ENCODE results near the gene CDCA5.

CDCA5 gene

DNA sequence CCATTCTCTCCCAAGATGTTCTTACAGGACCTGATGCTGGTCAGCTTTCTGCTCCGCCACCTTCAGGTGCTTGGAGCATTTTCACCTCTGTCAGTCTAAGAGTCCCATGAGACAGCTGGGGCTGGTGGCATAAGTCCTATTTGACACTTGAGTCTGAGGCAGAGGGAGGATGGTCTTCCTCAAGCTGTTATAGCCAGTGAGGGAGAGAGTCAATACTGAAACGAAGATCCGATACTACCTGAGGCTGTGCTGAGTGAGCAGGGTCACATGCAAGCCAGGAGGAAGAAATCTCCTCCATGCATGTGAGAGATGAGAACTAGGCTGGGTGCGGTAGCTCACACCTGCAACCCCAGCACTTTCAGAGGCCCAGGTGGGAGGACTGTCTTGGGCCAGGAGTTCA lies 5.8 kb upstream of the CDCA5 start:
- no peak for TF ChIP-seq CTCF (IDR thresholded peaks at IDR 0.05; ENCODE audit: unreplicated experiment in 3 of 3)
- Mint-ChIP-seq H3K9me3 (no peaks in the 10 kb centered on the region), H3K36me3 (ENCODE audit: low read depth) (peaks cover 12% of the 10 kb centered on the region)

DNA sequence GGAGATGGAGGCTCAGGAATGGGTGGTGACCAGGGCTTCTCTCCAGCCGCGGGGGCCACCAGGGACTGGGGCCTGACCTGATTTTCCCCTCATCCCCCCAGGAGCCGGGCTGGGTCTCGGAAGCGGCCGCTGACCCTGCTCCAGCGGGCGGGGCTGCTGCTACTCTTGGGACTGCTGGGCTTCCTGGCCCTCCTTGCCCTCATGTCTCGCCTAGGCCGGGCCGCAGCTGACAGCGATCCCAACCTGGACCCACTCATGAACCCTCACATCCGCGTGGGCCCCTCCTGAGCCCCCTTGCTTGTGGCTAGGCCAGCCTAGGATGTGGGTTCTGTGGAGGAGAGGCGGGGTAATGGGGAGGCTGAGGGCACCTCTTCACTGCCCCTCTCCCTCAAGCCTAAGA lies 4.0 kb upstream of the CDCA5 start:
- peaks cover 12% of the 10 kb centered on the region for H3K36me3 Mint-ChIP-seq (ENCODE audit: low read depth)
- H3K4me3 Mint-ChIP-seq, result no peak overlapping the region
- H3K27me3 Mint-ChIP-seq (ENCODE audit: low read depth), result no peaks in the 10 kb centered on the region
- peaks cover 23% of the 10 kb centered on the region for H3K4me1 Mint-ChIP-seq
- no peak overlapping the region for H3K27ac Mint-ChIP-seq
- H3K9me3 Mint-ChIP-seq, result no peaks in the 10 kb centered on the region
- no peak for TF ChIP-seq CTCF (IDR thresholded peaks at IDR 0.05; ENCODE audit: unreplicated experiment in 3 of 3)

More for the DNA sequence above, 5.8 kb upstream of the CDCA5 start:
- Mint-ChIP-seq H3K27me3 (ENCODE audit: low read depth) (no peaks in the 10 kb centered on the region), H3K4me1 (peaks cover 11% of the 10 kb centered on the region), H3K4me3 (no peak overlapping the region), H3K27ac (no peak overlapping the region)

DNA sequence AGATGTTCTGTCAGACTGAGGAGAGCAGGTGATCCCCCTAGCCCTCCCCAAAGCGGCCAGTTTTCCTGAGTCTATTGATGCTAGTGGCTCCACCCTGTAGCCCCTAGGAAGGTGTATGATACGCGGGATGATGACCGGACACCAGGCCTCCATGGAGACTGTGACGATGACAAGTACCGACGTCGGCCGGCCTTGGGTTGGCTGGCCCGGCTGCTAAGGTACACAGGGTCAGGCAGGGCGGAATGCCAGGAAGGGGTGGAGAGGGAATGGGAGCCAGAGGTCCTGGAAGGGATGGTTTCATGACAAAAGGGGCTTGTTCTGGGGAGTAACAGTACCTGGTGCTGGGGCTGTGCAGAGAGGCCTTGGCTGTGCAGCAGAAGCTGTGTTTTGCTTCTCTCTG lies 3.4 kb upstream of the CDCA5 start:
- no peak for TF ChIP-seq CTCF (IDR thresholded peaks at IDR 0.05; ENCODE audit: unreplicated experiment in 3 of 3)
- no peaks in the 10 kb centered on the region for H3K27me3 Mint-ChIP-seq (ENCODE audit: low read depth)
- peaks cover 26% of the 10 kb centered on the region for H3K4me1 Mint-ChIP-seq

DNA sequence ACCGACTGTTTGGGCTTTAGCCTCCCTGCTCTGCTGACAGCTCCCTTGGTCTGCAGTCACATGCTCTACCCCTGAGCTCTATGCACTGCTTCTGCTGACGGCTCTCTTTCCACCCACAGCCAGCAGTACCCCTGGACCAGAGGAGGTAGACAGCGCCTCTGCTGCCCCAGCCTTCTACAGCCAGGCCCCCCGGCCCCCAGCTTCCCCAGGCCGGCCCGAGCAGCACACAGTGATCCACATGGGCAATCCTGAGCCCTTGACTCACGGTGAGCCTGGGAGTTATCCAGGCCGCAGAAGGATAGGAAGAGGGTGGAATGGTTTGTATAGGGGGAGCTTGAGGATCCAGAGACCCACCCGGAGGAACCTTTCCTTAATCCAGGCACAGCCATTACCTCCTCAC lies 3.0 kb upstream of the CDCA5 start:
- no peak for TF ChIP-seq CTCF (IDR thresholded peaks at IDR 0.05; ENCODE audit: unreplicated experiment in 3 of 3)
- Mint-ChIP-seq H3K36me3 (ENCODE audit: low read depth) (peaks cover 12% of the 10 kb centered on the region), H3K27me3 (ENCODE audit: low read depth) (no peaks in the 10 kb centered on the region), H3K4me3 (peak overlapping the region; percentile 64 to 73 (median 70)), H3K9me3 (no peaks in the 10 kb centered on the region), H3K27ac (no peak overlapping the region), H3K4me1 (peaks cover 26% of the 10 kb centered on the region)

More for the DNA sequence above, 3.4 kb upstream of the CDCA5 start:
- no peak overlapping the region for H3K27ac Mint-ChIP-seq
- no peak overlapping the region for H3K4me3 Mint-ChIP-seq
- H3K9me3 Mint-ChIP-seq, result no peaks in the 10 kb centered on the region
- peaks cover 12% of the 10 kb centered on the region for H3K36me3 Mint-ChIP-seq (ENCODE audit: low read depth)

GRCh38 chr11:65085446-65085845 lies 1.6 kb upstream of the CDCA5 start:
- peaks cover 26% of the 10 kb centered on the region for H3K4me1 Mint-ChIP-seq
- H3K9me3 Mint-ChIP-seq, result no peaks in the 10 kb centered on the region
- H3K4me3 Mint-ChIP-seq, result peak overlapping the region; percentile 97 to 99 (median 98)
- H3K36me3 Mint-ChIP-seq (ENCODE audit: low read depth), result peaks cover 17% of the 10 kb centered on the region
- no peaks in the 10 kb centered on the region for H3K27me3 Mint-ChIP-seq (ENCODE audit: low read depth)
- TF ChIP-seq CTCF (IDR thresholded peaks at IDR 0.05; ENCODE audit: unreplicated experiment in 3 of 3), result no peak
- peak overlapping the region; percentile 97 to 98 (median 97) for H3K27ac Mint-ChIP-seq

DNA sequence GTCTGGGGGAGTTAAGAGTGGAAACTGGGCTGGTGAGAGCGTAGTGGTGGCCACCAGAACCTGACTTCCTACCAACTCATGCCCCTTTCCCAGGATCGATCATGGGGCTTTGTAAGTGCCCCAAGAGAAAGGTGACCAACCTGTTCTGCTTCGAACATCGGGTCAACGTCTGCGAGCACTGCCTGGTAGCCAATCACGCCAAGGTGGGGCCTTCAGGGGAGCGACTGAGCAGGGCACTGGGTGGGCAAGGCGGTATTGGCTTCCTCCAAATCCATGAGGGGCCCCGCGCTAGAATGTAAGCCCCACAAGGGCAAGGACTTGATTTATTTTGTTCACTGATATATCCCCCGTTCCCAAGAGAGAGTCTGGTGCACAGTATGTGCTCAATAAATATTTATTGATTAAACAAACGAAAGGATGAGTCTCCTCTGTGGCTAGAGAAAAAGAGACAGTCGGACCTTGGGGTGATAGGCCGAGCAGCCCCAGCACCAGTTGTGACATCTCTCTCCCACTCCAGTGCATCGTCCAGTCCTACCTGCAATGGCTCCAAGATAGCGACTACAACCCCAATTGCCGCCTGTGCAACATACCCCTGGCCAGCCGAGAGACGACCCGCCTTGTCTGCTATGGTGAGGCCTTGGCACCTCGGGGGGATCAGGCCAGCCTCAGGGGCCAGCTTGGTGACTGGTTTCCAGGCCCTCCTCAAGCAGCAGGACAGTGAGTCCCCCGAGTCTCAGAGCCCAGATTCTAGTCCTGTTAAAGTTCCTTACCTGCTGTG lies 947 bp upstream of the CDCA5 start:
- H3K27ac Mint-ChIP-seq, result peak overlapping the region; percentile 97 to 98 (median 97)
- H3K4me1 Mint-ChIP-seq, result peaks cover 26% of the 10 kb centered on the region
- peaks cover 20% of the 10 kb centered on the region for H3K36me3 Mint-ChIP-seq (ENCODE audit: low read depth)
- no peaks in the 10 kb centered on the region for H3K27me3 Mint-ChIP-seq (ENCODE audit: low read depth)
- H3K4me3 Mint-ChIP-seq, result peak overlapping the region; percentile 97 to 99 (median 98)
- H3K9me3 Mint-ChIP-seq, result no peaks in the 10 kb centered on the region
- no peak for TF ChIP-seq CTCF (IDR thresholded peaks at IDR 0.05; ENCODE audit: unreplicated experiment in 3 of 3)

Data from nephron (organoid).